ENCODE data around the gene GOPC.

GOPC gene

GRCh38 chr6:117545161-117545595 is 57.1 kb downstream of the GOPC start:
- CTCF ChIA-PET = interaction anchor here (0.6 to 17.1 kb wide), 4 partner anchors 10 to 94 kb away, joined by 3 to 273 read pairs (median 14); no protein-coding TSS in a partner anchor
- POLR2A ChIA-PET = no interaction called here

GRCh38 chr6:117544716-117545115 is 57.6 kb downstream of the GOPC start:
- DNase-seq (ENCODE audit: low read depth, low spot score) = no peak
- no peak for TF ChIP-seq CTCF (IDR thresholded peaks at IDR 0.05; ENCODE audit: insufficient read depth, low read length, missing control alignments)
- ChIA-PET CTCF (interaction anchor here (0.6 to 17.1 kb wide), 3 partner anchors 10 to 94 kb away, joined by 3 to 273 read pairs (median 24); no protein-coding TSS in a partner anchor), POLR2A (no interaction called here)
- H3K4me3 ChIP-seq (ENCODE audit: low read depth, low read length) = no peak overlapping the region

More at GRCh38 chr6:117545161-117545595, 57.1 kb downstream of the GOPC start:
- TF ChIP-seq CTCF (IDR thresholded peaks at IDR 0.05; ENCODE audit: insufficient read depth, low read length, missing control alignments) = no peak
- no peak overlapping the region for H3K4me3 ChIP-seq (ENCODE audit: low read depth, low read length)
- DNase-seq (ENCODE audit: low read depth, low spot score) = no peak

- ChIA-PET CTCF (interaction anchor here (0.6 to 1.0 kb wide), 2 partner anchors 13 to 14 kb away, joined by 3 to 4 read pairs; no protein-coding TSS in a partner anchor), POLR2A (no interaction called here)
- H3K4me3 ChIP-seq (ENCODE audit: low read depth, low read length) = no peak overlapping the region
- no peak for TF ChIP-seq CTCF (IDR thresholded peaks at IDR 0.05; ENCODE audit: insufficient read depth, low read length, missing control alignments)
- DNase-seq (ENCODE audit: low read depth, low spot score) = no peak
These were observed 59.8 kb downstream of the GOPC start for GRCh38 chr6:117542493-117542892.

GRCh38 chr6:117540670-117541069 is 61.6 kb downstream of the GOPC start:
- POLR2A ChIA-PET = no interaction called here
- TF ChIP-seq CTCF (IDR thresholded peaks at IDR 0.05; ENCODE audit: insufficient read depth, low read length, missing control alignments) = no peak
- no peak overlapping the region for H3K4me3 ChIP-seq (ENCODE audit: low read depth, low read length)
- CTCF ChIA-PET = interaction anchor here (0.7 to 1.4 kb wide), 3 partner anchors 8 to 15 kb away, joined by 3 to 4 read pairs (median 4); no protein-coding TSS in a partner anchor
- DNase-seq (ENCODE audit: low read depth, low spot score) = no peak

- ChIA-PET CTCF (no interaction called here), POLR2A (no interaction called here)
- DNase-seq (ENCODE audit: low read depth, low spot score) = no peak
- no peak for TF ChIP-seq CTCF (IDR thresholded peaks at IDR 0.05; ENCODE audit: insufficient read depth, low read length, missing control alignments)
- H3K4me3 ChIP-seq (ENCODE audit: low read depth, low read length) = no peak overlapping the region
These were observed 63.7 kb downstream of the GOPC start for GRCh38 chr6:117538615-117539014.

GRCh38 chr6:117536317-117536716 is 66.0 kb downstream of the GOPC start:
- no peak for DNase-seq (ENCODE audit: low read depth, low spot score)
- TF ChIP-seq CTCF (IDR thresholded peaks at IDR 0.05; ENCODE audit: insufficient read depth, low read length, missing control alignments) = no peak
- POLR2A ChIA-PET = no interaction called here

More at GRCh38 chr6:117536317-117536716, 66.0 kb downstream of the GOPC start:
- H3K4me3 ChIP-seq (ENCODE audit: low read depth, low read length) = no peak overlapping the region
- CTCF ChIA-PET = interaction anchor here (1.0 to 1.6 kb wide), 5 partner anchors 11 to 86 kb away, joined by 3 to 9 read pairs (median 4); no protein-coding TSS in a partner anchor

Measured in AG04449 (cell line).